HPDE6-E6E7 (cell line): ENCODE measurements around the gene CELF2.

Source experiments
- DNase-seq: peaks from one replicate; pipeline ENCODE4 v3.0.0; 2011; ENCODE audit warnings: missing footprints; ENCODE audit errors: extremely low spot score

The CELF2 gene

DNA sequence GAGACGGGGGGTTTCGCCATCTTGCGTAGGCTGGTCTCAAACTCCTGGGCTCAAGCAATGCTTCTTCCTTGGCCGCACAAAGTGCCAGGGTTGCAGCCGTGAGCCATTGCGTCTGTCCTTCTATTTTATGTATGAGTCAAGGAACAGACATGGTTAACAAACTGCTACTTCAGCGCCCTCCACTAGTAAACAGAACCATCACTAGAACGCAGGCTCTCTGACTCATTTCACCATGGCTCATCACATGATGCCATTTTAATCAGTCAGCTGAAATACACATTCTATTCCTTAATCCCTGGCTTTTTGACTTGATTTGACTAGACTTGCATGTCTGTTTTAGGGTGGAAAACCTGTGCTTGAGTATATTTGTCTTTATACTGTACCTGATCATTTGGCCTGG lies 41.3 kb downstream of the CELF2 start:
- no peak for DNase-seq

DNA sequence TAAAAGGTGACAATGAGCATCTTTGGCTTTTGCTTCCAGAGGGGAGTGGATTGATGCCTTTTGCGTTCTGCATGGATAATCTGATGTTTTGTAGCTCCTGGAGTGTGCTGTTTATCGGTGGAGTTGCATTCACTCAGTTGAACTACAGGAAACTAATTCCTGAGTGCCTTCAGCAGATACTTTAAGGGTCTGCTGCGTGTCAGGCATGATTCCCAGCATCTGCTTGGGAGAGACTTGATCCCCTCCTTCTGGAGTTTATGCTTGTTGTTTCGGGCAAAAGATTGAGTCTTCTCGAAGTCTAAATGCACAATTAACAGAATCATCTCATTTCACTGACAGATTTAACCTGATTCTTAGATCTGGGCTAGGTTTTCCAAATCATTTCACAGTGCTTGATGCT lies 46.2 kb downstream of the CELF2 start:
- DNase-seq = no peak

DNA sequence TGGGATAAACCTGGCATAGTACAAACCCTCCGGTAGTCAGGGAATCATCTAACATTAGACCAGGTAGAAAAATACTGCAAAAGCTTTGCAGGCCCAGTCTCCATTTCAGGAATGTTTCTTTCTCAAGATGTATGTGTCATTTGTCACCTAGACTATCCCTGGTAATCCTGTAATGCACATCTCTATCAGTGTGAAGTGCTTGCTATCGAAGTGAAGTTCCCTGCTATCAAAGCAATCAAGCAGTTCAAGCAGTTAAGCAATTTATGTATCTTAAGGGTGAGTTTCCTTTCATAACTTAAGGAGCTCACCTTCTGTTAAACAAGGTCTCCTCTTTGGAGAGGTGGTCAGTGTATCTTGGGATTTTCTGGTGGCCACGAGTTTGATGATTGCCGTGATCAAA lies 47.2 kb downstream of the CELF2 start:
- DNase-seq = no peak

DNA sequence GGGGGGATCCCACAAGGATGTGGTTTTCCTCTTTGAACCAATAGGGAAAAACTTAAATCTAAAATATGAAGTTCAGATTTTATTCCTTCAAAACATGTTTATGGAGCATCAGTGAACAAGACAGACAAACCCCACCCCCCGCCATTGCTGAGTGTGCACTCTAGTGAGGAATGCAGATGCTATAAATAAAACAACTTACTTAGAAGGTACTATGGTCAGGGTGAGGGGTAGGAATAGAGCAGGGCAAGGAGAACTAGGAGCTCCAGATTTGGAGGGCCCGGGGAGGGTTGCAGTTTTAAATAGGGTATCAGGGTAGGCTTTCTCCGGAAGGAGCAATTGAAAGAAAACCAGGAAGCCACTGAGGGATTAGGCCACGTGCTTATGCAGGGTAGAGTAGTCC lies 47.9 kb downstream of the CELF2 start:
- DNase-seq = no peak

DNA sequence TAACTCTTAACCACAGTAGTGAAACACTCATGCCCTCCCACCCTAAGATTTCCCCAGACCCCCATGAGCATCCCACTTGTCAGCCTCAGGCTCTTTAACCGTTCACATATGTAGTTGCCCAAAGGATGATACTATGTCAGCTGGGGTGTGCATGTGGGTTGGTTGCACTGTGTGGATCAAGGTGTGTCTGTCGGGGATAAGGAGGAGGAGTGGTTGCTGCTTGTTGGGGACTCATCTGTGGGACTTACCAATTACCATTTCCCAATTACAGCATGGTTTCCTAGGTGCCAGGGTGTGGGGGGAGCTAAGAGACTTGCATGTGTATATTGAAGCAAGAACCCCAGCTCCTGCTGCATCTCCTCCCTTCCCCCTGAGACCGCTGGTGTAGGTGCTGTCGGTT lies 48.8 kb downstream of the CELF2 start:
- no peak for DNase-seq

DNA sequence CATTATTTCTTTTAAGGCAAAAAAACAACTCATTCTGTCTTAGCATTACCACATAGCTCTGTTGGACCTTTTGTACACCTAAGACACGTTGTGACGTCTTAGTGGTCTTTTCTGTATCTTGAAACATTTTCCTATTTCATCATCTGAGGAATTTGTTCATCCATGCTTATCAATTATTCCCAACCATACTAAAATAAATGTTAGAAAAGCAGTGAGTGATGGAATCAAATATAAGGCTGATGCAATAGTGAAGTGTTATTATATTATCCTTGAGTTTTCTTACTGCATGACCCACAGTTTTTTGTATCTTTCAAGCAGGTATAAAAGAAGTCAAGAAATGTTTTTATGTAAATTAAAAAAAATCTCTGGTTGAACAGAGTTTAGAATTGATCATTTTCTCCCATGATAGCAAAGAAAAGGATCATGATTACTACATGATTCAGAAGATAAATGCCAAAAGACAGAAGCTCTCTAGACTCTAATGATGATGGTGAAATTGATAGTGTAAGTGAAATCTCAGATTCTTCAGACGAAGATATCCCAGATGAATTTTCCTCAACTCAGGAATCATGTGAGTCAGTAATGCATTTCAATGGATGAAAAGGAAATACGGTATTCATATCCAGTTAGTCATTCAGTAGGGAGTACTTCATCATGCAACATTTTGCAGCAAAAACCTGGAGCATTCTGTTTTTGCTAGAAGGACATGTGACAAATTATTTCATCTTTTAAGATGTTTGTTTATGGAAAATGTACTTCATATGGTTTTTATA lies 51.4 kb downstream of the CELF2 start:
- DNase-seq = no peak

DNA sequence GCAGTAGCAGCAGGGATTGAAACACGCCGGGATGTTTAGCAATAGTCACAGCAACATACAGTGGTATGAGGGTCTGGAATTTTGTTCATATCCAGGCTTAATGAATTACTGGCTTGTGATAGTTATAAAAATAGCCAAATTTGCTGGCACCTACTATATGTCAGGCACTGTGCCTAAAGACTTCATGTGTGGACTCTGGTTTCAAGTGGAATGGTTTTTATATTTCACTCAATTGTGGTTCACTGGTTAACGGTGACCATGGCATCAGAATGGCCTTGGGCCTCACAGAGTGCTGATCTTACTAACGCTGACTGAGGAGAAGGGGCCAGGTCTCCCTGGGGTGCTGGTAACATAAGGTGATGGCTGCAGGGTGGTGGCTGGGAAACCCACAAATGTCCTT lies 55.7 kb downstream of the CELF2 start:
- no peak for DNase-seq

DNA sequence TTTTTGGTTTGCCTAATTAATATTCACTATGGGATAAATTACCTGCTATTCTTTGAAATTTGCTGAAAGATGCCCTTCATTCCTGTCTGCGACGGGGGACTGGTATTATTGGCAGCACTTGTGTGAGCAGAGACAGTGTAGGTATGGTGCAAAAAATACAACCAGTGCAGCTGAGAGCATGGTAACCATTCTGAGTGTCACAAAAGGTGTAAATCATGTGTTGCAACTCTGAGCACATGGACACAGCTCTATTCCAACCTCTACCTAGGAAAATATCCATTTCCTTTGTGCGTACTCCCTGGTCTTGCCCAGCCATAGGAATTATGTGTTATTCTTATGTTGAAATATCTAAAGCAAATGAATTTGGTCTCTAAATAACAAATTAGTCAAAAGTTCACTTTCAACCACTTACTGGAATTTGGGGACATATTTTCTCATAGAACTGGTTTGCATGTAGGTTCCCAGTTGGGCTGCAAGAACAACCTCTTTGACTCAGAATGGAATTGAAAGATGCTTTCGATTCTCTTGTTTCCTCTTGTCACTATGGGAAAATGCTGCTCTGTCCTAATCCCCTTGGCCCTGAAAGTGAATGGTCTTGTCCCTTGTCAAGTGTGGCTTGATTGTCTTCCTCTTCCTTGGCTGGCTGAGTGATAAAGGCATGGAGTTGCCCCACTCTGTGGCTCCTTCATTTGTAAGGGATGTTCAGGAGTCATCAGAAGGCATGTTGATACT lies 57.0 kb downstream of the CELF2 start:
- no peak for DNase-seq

DNA sequence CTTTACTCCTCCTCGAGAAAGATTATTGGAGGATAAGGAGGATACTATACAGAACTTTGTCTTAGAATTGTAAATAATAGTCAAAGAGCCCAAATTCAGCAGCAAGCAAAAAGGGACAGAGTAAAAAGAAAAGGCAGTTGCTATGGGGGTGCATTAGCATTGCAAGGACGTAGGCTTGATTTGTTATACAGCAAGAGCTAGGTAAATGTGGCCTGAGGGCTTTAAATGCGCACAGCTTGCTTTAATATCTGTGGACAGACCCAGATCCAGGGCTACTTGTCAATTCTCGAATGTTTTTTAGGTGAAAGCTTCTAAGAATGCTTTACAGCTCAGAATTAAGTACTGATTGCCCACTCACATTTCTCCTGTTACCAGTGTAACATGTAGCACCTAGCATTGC lies 58.5 kb downstream of the CELF2 start:
- DNase-seq = no peak

DNA sequence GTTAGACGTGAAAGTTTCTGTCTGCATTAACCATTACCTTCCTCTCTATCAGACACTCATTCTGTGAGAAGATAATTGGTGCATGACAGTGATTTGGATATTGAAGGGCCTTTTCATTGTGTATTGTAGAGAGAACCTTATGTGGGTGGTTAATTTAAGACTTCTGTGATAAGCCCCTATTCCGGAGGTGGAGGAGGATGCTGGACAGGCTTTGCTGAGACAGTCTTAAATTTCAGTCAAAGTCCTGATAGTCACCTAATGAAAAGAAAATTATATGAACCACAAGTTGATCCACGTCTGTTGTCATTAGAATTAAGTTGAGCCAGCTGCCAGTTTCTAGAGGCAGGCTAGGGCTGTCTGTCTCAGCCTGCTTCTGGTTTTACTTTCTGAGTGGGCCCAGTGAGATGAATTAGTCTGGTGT lies 62.9 kb downstream of the CELF2 start:
- DNase-seq = no peak

DNA sequence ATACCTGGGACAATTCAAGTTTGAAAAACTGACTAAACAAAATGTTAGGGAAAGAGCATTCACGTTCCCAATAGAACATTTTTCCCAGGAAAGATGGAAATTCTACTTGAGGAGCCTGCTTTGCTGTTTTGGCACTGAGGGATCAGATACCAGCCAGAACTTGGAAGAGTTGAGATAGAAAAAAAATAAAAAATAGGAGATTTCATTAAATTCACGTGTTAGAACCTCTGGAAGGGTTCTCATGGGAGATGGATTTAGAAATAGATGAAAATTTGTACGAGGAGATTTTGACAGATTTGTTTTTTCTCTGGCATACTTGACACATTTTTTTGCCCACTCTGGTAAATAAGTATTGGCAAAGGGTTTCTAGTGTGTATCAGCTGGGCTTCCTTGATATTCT lies 63.7 kb downstream of the CELF2 start:
- no peak for DNase-seq

DNA sequence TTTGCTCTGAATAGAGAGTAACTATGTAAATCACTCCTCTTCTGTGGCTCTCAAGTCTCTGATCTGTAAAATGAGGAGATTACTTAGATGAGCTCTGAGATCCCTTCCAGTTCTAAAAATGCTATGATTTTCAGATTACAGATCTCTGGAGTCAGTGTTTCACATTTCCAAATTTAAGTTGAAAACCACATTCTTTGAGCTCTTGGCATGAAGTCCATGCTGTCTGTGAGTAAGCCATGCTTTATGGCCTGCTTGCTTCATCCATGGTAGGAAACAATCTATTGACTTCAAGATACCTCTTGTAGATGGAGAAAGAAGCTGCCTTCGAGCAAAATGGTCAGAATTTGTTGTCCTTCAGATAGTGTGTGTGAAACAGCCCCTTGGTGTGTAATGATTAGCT lies 64.9 kb downstream of the CELF2 start:
- DNase-seq = no peak

DNA sequence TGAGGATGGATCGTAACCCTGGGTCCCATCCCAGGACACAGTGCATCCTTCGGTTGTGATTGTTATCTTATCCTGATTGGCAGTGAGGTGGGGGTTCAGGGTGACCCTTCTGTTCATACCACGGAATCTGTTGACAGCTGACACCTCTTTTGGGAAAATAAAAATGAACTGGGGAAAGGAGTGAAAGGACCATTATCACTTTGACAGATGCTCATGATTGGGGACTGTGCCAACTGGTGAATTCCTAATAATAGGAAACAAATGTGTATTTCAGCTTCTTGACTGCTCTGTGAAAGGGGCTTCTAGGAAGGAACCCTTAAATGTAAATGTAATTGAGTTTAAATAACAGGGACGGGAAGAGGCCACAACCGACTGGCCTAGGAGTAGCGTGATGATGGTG lies 65.4 kb downstream of the CELF2 start:
- DNase-seq = no peak

DNA sequence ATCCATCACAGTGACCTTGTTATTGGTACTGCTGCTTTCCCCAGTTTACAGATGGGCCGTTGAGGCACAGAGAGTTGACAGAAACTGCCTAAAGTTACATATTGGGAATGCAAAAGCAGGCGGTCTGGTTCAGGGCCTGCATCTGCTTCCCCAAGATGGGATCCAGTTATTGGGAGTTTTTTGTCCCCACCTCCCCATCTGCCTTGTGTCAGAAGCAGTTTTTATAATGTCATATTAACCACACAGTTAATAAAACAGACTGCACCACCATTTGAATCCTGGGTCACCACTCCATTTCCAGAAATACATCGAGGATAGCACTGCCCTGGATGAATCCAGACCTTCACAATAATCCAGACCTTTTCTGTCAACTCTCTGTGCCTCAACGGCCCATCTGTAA lies 67.9 kb downstream of the CELF2 start:
- no peak for DNase-seq

DNA sequence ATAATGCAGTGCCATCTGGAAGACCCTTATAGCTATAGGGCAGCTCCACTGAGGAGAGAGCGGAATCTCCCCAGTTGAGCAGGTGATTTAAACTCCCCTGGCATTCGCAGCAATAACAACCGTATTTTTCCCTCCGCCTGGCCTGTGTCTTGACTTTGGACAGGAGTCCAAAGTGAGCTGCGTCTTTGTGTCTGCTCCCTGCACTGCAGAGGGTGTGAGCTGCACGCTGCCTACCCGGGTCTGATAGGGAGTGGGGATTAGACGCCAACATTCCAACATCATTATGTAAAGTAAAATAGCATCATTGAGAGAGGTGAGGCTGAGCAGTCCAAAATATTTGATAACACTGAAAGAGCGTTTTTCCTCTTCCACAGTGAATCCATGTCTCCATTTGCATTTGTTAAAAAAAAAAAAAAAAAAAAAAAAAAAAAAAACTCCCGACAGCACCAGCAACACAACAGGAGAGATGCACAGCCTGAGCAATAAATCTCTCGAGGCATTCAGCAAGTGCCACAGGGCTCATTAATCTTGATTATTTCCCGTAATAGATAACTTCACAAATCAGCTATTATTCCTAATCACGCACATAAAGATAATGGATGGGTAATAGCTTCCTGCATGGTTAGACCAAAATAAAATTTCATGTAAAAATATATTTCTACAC lies 68.6 kb downstream of the CELF2 start:
- no peak for DNase-seq

DNA sequence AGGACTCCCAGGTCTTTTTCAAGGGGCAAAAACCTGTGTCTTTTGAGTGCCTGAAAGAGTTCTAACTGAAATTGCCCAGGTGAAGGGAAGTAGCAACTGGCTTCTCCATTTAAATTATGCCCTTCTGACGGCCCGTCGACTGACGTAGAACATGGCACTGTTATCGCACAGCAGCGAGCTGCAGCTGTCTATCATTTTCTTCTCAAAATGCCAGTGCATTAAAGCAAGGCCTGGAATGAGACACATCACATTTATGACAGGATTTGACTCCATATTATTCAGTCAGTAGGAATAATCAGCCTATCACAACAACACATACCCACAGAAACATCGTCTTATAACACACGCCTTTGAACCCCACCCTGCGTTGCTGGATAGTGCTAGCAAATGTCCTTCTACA lies 69.7 kb downstream of the CELF2 start:
- no peak for DNase-seq

DNA sequence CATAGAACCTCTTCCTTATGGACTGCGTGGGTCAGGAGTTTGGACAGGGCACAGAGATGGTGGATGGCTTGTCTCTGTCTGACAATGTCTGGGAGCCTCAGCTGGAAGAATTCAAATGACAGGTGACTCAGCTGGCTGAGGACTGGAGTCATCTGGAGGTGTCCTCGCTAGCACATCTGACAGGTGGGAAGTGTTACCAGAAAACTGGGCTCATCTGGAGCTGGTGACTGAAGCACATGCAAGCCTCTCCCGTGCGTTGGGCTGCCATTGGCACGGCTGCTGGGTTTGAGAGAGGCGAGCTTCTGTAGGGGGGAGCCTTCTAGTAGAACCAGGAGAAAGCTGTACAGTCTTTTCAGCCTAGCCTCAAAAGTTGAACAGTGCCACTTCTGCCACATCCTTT lies 71.0 kb downstream of the CELF2 start:
- no peak for DNase-seq

DNA sequence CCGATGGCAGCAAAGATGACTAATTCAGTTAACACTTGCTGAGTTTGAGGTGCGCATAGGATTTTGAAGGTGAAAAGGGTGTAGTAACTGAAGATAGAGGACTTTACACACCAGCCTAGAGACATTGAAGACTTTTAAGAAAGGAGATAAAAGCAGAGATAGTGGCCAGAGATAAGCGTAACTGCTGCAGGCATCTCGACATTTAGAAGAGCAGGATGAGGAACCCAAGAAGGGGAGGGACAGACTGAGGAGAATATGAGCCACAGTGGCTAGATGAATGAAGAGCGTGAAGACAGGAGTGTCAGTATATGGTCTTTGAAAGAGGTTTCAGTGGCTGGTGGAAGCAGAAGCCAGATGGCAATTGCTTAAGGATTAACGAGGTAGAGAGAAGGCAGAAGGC lies 71.6 kb downstream of the CELF2 start:
- DNase-seq = no peak

DNA sequence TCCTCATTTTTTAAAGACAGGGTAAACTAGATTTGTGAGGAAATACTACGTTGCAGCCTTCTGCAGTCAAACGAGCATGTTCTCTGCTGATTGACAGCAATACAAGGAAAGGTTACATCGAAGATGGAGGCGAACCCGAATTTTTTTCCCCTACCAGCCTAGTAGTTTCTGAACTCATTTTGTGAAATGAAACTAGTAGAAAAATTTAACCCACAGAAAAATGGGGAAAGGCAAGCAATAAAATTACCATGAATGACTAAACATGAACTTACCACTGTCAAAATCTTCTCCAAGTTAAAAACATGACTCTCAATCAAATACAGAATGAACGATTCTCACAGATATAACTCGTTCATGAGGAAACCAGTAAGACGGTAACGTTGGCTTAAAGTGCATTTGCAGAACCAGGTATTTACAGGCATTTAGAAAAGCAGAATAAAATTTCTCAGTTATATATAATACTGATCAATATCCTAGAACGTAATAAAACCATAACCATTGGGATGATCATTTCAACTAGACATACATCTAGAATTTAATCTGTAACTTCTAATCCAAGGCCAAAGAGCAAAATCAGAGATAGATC lies 73.9 kb downstream of the CELF2 start:
- no peak for DNase-seq

DNA sequence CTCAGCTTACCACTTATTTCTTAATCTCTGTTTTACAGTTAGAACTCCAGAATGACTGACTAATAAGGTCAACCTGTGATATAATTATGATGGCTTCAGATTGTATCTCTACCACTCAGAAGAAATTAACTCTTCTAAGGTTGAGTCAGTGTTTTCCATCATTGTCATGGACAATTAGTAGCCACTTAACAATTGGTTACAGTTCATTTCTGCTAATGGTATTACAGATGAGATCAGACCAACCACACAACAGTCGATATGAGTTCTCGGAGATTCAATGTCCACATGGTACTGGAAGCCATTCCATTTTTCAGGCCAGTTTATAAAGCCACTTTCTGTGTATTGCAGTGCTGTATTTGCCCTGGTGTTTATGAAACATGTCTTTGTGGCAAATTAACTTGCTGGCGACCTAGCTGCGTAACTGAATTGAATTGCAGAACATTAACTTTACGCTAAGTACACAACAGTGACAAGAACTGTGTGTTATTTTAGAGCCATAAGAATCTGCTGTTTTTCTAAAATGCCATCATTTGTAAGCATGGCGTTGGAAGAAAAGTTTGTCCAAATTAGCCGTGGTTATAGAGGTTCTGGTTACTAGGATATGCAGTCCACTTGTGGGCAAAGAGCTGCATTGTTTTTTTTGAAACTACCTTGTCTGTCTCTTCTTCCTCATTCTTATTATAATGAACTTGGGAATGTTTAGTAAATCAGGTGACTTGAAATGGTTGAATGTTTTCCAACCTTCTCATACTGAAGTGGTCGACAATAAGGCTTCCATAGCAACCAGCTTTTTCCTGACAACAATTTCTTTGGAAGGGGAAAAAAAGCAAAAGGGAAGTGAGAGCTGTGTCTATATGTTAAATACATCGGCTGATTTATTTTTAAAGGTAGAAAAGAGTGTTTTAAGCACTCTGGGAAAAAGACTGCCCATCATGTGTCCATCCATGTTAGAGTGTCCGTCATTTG lies 76.4 kb downstream of the CELF2 start:
- no peak for DNase-seq

DNA sequence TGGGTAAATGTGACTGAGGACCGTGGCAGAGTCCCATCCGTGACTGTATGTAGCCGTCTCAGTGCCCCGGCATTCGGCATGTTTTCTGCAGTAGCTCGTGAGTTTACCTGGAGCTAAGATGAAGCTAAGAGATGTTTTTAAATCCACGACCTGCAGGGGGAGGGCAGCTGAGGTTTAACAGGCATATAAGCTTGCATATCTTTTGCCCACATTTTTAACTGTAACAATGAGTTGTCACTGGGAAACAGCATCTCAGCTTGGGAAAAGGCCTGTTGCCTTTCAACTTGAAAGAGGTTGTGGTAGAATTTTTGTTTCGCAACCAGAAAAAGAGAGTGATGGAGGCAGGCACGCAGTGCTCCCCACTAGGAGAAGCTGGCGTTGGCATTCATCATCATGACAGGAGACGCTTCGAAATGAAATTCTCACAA lies 77.7 kb downstream of the CELF2 start:
- no peak for DNase-seq
